Caco-2 (cell line): ENCODE measurements around the gene CDH12. TPM values are rescaled to one million over a fixed set of nuclear protein-coding genes. Genes with fewer than 3 reads are reported as not detected.

Experiments used
- BruUV-seq: library from RNA; stranded (reverse); fragments of 400-500 nt; replicated peaks from 2 replicates; lab custom pipeline; 2021; lab: Mats Ljungman, UMichigan
- CTCF ChIA-PET: fragments of 300-600 bp; sonication (Branson Sonifier 250); formaldehyde crosslinking; loops from one replicate; lab custom pipeline; 2022; ENCODE audit warnings: antibody characterized with exemption; lab: Charles Lee
- POLR2A ChIA-PET: fragments of 300-600 bp; sonication (Branson Sonifier 250); formaldehyde crosslinking; loops from one replicate; lab custom pipeline; 2022; ENCODE audit warnings: antibody characterized with exemption; lab: Charles Lee
- DNase-seq, 2 experiments: peaks; one replicate each; pipeline versions ENCODE4 v3.0.0 to v3.0.0-alpha.2; 2020 to 2022
- H3K27me3 ChIP-seq: replicated peaks from 2 replicates; pipeline ENCODE4 v1.6.0; 2011; ENCODE audit warnings: low read length; ENCODE audit not compliant: control insufficient read depth, insufficient read depth
- H3K36me3 ChIP-seq: 2 replicates; pipeline ENCODE4 v1.5.1; 2011; ENCODE audit warnings: low read length; ENCODE audit not compliant: control insufficient read depth, insufficient read depth
- H3K4me1 ChIP-seq: fragments of 250-450 bp; sonication (Bioruptor Pico); 2 replicates; pipeline ENCODE4 v1.5.1; 2020; ENCODE audit warnings: mild to moderate bottlenecking
- H3K4me3 ChIP-seq: 2 replicates; pipeline ENCODE4 v1.5.1; 2011; ENCODE audit warnings: low read depth, mild to moderate bottlenecking, control low read depth, low read length
- H3K9me3 ChIP-seq: fragments of 250-450 bp; sonication (Bioruptor Pico); 2 replicates; pipeline ENCODE4 v1.5.1; 2020; ENCODE audit warnings: mild to moderate bottlenecking, moderate library complexity
- H3K27ac Mint-ChIP-seq: one replicate; pipeline ENCODE4 v1.8.0; 2022; ENCODE audit warnings: mixed read lengths; ENCODE audit not compliant: unreplicated experiment
- H3K27me3 Mint-ChIP-seq: one replicate; pipeline ENCODE4 v1.8.0; 2022; ENCODE audit warnings: mixed read lengths; ENCODE audit not compliant: insufficient read depth, unreplicated experiment
- H3K36me3 Mint-ChIP-seq: one replicate; pipeline ENCODE4 v1.8.0; 2022; ENCODE audit warnings: mild to moderate bottlenecking, mixed read lengths; ENCODE audit not compliant: insufficient read depth, unreplicated experiment
- H3K4me1 Mint-ChIP-seq: one replicate; pipeline ENCODE4 v1.8.0; 2022; ENCODE audit warnings: low read depth, mixed read lengths; ENCODE audit not compliant: unreplicated experiment
- H3K4me3 Mint-ChIP-seq: one replicate; pipeline ENCODE4 v1.8.0; 2022; ENCODE audit warnings: mild to moderate bottlenecking, moderate library complexity, mixed read lengths; ENCODE audit not compliant: unreplicated experiment
- H3K9me3 Mint-ChIP-seq: one replicate; pipeline ENCODE4 v1.8.0; 2022; ENCODE audit warnings: mixed read lengths; ENCODE audit not compliant: unreplicated experiment
- intact Hi-C: fragments of 100-400 bp; cut with micrococcal nuclease; formaldehyde crosslinking; loops from one replicate; pipeline ENCODE4 v1.10.0; 2022; ENCODE audit not compliant: unreplicated experiment
- total RNA-seq: library from RNA; stranded (reverse); gene quantifications from 2 replicates; pipeline ENCODE4 v1.2.3, GENCODE V29; 2022
- TF ChIP-seq, protein P1 (sequence below), 2 experiments: fragments of 200-600 bp in 1 of 2; IDR thresholded peaks; 1 replicate in 1 of 2; 2 replicates in 1 of 2; pipeline versions ENCODE4 v1.5.1 to v1.8.0; 2011 to 2022; ENCODE audit warnings: antibody characterized with exemption in 1 of 2, control low read depth in 1 of 2, inconsistent platforms in 1 of 2, low read depth in 1 of 2, low read length in 1 of 2, mild to moderate bottlenecking in 1 of 2, moderate library complexity in 1 of 2; ENCODE audit not compliant: insufficient read depth in 1 of 2, severe bottlenecking in 1 of 2, unreplicated experiment in 1 of 2

CDH12 gene
- total RNA-seq, 1 experiment from 2014 or later: not detected

DNA sequence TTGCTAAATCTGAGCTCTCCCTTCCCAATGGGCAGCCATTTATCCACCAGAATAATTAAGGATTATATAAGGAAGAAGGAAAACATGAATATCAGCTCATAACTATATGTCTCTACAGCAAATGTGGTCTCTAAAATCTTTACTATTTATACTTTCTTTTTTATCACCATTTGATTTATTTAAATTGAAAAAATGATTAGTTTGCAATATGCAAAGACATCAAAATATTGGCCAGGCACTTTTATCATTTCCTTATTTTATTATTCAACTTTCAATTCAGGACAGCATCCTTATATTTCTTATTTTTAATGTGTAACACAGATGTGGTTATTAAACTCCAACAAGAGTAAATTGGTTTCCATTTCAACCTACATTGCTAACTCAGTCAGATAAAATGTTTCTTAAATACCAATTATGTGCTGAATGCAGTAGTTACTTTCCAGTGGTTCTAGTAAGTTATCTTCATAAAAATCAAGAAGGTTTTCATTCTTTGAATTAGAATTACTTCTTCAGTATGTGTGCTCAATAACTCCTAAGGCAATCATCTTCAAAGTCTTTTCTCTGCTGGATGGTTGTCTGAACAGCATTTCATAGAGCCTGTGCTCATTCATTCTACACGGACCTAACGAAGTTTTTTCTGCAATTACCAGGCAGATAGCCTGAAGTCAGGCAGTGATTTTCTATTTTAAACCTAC is 1148.0 kb downstream of the CDH12 start:
- Mint-ChIP-seq H3K36me3 (no peaks in the 10 kb centered on the region), H3K27me3 (no peaks in the 10 kb centered on the region), H3K4me3 (no peak overlapping the region), H3K27ac (no peak overlapping the region), H3K9me3 (no peaks in the 10 kb centered on the region), H3K4me1 (no peaks in the 10 kb centered on the region)
- Histone ChIP-seq H3K4me3 (no peak overlapping the region), H3K27me3 (no peaks in the 10 kb centered on the region), H3K9me3 (no peaks in the 10 kb centered on the region), H3K4me1 (no peaks in the 10 kb centered on the region), H3K36me3 (no peaks in the 10 kb centered on the region)
- ChIA-PET CTCF (no interaction called here), POLR2A (no interaction called here)
- TF ChIP-seq, protein P1, sequence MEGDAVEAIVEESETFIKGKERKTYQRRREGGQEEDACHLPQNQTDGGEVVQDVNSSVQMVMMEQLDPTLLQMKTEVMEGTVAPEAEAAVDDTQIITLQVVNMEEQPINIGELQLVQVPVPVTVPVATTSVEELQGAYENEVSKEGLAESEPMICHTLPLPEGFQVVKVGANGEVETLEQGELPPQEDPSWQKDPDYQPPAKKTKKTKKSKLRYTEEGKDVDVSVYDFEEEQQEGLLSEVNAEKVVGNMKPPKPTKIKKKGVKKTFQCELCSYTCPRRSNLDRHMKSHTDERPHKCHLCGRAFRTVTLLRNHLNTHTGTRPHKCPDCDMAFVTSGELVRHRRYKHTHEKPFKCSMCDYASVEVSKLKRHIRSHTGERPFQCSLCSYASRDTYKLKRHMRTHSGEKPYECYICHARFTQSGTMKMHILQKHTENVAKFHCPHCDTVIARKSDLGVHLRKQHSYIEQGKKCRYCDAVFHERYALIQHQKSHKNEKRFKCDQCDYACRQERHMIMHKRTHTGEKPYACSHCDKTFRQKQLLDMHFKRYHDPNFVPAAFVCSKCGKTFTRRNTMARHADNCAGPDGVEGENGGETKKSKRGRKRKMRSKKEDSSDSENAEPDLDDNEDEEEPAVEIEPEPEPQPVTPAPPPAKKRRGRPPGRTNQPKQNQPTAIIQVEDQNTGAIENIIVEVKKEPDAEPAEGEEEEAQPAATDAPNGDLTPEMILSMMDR (IDR thresholded peaks at IDR 0.05; ENCODE audit: insufficient read depth in 1 of 2, low read depth in 1 of 2, low read length in 1 of 2, severe bottlenecking in 1 of 2, unreplicated experiment in 1 of 2): no peak
- intact Hi-C loops: no loop called here
- BruUV-seq: no TSS peak
- DNase-seq: no peak

DNA sequence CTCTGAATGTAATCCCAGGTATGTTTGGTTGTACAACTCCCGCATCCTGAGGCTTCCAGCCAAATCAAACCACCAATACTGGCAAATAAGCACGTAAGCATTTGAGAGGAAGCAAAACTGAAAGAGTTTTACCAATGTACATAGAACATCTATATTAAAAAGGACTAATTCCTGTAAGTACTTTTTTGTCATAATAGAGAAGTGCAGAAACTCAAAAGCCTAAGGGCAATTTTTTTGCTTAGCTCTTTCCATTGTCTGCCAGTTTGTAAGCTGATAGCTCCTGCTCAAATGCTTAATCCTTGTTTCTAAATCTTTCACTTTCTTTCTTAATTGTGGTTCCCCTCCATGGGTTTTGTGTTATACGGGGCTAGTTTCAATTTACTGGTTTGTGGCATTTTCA is 1151.8 kb downstream of the CDH12 start:
- intact Hi-C loops: no loop called here
- CTCF ChIA-PET: no interaction called here
- no peak overlapping the region for H3K4me3 Mint-ChIP-seq

More for the DNA sequence above, 1151.8 kb downstream of the CDH12 start:
- Mint-ChIP-seq H3K27ac (no peak overlapping the region), H3K27me3 (peaks cover 2% of the 10 kb centered on the region), H3K9me3 (no peaks in the 10 kb centered on the region), H3K36me3 (no peaks in the 10 kb centered on the region), H3K4me1 (no peaks in the 10 kb centered on the region)
- Histone ChIP-seq H3K27me3 (no peaks in the 10 kb centered on the region), H3K36me3 (no peaks in the 10 kb centered on the region), H3K9me3 (no peaks in the 10 kb centered on the region), H3K4me1 (no peaks in the 10 kb centered on the region), H3K4me3 (no peak overlapping the region)
- TF ChIP-seq, protein P1 (IDR thresholded peaks at IDR 0.05; ENCODE audit: insufficient read depth in 1 of 2, low read depth in 1 of 2, low read length in 1 of 2, severe bottlenecking in 1 of 2, unreplicated experiment in 1 of 2): no peak
- BruUV-seq: no TSS peak
- POLR2A ChIA-PET: no interaction called here
- no peak for DNase-seq
